HG03469 (cell line): ENCODE data around the gene FOSB.
A peak's percentile ranks its signal among the peaks of the same experiment; 100 is the strongest.

Source experiments
- ATAC-seq: cut with Tn5 transposase; IDR thresholded peaks from one replicate; pipeline ENCODE4 v1.9.1; 2021; ENCODE audit warnings: mild to moderate bottlenecking, moderate library complexity, moderate number of reproducible peaks; ENCODE audit not compliant: unreplicated experiment

Gene FOSB

DNA sequence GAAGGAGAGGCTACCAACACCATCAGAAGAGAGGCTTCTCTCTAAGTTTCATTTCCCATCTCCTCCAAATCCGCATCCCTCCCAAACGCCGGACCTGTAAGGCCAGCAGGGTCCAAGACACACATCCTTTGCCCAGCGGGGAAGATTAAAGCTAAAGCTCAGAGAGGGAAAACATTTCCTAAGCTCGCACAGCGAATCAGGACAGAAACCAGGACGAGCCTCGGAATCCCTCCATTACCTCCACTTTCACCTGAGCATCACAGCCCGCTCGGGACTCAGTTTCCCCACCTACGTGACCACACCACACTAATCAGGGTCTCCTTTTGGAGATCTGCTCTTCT, 711 bp upstream of the FOSB start:
- no peak for ATAC-seq

DNA sequence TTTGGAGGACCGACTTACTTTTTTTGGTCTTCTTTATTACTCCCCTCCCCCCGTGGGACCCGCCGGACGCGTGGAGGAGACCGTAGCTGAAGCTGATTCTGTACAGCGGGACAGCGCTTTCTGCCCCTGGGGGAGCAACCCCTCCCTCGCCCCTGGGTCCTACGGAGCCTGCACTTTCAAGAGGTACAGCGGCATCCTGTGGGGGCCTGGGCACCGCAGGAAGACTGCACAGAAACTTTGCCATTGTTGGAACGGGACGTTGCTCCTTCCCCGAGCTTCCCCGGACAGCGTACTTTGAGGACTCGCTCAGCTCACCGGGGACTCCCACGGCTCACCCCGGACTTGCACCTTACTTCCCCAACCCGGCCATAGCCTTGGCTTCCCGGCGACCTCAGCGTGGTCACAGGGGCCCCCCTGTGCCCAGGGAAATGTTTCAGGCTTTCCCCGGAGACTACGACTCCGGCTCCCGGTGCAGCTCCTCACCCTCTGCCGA, 409 bp downstream of the FOSB start:
- ATAC-seq, result no peak

DNA sequence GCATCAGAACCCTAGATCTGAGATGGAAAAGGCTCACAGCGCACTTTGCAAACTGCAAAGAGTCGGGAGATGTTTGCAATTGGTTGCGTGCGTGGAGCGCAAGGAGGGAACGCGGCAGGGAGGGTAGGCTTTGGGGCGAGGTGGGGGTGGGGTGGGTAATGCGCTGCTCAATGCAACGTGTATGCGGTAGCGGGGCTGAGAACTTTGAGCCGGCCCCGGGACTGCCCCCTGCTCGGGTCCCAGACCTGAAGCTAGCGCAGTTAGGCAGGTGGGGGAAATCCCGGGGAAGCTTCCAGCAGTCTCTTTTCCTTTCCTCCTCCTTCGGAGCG, 971 bp downstream of the FOSB start:
- ATAC-seq, result no peak

DNA sequence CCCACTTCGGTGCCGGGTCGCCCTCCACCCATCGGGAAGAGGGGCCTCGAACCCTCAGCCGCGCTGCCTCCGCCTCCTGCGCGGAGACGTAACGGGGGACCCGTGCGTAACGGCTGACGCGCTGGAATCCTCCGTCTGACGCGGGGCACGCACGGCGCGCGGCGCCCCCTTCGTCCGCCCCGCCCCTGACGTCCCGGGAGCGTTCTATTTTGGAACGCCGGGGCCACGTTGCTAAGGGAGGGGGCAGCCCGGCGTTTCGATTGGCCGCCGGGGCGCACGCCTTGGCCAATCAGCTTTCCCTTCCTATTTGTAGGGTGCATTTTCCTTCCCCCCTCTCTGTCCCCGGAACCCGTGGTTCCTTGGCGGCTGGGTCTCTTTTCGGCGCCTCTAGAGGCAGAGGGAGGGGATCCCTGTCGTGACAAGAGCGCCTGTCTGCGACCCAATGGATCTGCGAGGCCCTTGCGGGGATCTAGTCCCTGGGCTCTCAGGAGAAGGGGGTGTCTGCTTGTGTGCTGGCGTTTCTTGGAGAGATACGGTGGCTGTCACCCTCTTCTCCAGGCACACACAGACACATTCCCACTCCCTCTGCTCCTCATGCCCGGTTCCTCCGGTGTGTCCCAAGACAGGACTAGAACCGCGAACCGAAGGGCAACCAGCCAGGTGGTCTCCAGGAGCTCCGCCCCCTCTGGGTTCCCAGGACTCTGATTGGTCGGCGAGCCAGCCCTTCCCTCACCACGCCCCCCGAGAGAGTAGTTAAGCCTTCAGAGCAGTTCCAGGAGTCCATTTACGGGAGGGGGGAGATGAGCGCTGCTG, 1.5 kb downstream of the FOSB start:
- ATAC-seq, result peak; percentile 35

DNA sequence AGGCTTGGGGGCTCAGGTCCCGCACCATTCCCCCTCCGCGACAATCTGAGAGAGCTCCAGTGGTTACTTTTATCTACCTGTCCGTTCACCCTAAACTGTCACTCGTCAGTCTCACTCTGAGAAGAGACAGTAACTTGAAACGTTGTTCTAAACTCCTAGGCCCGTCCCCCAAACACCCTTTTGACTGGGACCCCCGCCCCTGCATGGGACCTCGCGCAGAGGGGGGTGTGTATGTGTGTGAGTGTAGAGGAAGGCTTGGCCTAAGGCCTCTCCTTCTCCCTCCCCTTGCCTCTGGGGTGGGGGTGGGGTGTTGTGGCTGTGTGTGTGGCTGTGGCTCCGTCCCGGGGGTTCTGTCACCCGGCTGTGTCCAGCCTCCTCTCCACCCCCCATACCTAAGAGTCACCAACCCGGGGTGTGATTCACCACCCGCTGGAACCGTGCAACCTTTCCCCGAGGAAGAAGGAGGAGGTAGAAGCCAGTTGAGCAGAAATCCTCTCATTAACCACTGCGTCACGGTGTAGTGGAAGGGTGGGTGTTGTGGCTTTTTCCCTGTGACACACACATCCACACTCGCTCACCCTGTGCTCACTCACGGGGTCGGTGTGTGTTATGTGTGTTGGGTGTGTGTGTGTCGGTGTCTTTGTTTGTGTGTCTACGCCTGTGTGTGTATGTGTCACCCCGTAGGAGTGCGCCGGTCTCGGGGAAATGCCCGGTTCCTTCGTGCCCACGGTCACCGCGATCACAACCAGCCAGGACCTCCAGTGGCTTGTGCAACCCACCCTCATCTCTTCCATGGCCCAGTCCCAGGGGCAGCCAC, 2.4 kb downstream of the FOSB start:
- ATAC-seq, result no peak

DNA sequence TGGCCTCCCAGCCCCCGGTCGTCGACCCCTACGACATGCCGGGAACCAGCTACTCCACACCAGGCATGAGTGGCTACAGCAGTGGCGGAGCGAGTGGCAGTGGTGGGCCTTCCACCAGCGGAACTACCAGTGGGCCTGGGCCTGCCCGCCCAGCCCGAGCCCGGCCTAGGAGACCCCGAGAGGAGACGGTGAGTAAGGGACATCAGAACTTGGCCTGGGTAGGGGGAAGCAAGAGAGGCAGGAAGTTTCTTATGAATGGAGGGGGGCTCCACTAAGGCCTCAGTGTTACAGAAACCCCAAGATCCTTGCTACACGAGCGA, 2.9 kb downstream of the FOSB start:
- ATAC-seq, result no peak

DNA sequence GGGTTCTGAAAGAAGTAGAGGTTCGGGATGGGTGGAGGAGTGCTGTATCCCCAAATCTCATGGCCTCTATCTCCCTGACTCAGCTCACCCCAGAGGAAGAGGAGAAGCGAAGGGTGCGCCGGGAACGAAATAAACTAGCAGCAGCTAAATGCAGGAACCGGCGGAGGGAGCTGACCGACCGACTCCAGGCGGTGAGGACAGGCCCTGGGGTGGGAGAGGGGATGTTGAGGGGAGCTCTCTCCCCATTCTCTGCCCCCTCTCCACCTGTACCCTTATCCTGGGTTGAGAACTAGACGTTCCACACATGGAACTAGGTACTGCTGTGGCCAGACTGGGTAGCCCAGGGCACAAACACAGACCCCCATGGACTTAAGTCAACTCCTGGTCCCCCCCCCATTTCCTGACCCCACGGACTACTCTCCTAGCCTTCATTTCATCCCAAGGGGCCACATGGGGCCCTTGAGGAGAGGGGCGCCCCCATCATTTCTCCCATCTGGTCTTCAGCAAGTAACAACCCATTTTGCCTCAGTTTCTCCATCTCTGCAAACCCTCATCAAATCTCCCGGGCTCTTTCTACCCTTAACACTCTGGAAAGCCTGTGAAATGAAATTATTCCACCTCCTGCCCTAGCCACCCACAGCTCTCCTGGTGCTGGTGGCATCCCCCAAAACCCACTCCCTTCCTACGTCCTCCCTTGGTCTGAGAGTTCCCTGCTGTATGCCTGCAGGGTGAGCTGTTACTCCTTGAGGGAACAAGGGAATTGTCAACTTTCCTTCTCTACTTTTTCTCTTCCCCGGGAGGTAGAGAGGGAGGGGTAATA, 3.5 kb downstream of the FOSB start:
- ATAC-seq, result no peak

DNA sequence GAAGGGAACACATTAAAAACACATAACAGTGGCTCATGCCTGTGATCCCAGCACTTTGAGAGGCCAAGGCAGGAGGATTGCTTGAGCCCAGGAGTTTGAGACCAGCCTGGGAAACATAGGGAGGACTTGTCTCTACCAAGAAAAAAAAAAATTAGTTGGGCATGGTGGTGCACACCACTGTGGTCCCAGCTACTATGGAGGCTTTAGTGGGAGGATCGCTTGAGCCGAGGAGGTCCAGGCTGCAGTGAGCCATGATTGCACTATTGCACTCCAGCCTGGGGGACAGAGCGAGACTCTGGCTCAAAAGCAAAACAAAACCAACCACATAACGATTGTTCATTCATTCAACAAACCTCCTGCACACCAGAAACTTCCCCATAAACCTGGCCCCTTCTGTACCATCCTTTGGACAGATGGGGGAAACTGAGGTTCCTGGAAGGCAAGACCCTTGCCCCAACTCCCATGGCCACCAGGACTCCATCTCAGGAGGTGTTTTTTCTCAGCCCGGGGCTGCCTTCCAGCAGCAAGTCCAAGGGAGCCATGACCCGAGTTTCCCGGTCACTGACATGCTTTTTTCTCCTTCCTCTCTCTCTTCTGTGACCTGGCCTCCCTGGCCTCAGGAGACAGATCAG, 4.3 kb downstream of the FOSB start:
- no peak for ATAC-seq

DNA sequence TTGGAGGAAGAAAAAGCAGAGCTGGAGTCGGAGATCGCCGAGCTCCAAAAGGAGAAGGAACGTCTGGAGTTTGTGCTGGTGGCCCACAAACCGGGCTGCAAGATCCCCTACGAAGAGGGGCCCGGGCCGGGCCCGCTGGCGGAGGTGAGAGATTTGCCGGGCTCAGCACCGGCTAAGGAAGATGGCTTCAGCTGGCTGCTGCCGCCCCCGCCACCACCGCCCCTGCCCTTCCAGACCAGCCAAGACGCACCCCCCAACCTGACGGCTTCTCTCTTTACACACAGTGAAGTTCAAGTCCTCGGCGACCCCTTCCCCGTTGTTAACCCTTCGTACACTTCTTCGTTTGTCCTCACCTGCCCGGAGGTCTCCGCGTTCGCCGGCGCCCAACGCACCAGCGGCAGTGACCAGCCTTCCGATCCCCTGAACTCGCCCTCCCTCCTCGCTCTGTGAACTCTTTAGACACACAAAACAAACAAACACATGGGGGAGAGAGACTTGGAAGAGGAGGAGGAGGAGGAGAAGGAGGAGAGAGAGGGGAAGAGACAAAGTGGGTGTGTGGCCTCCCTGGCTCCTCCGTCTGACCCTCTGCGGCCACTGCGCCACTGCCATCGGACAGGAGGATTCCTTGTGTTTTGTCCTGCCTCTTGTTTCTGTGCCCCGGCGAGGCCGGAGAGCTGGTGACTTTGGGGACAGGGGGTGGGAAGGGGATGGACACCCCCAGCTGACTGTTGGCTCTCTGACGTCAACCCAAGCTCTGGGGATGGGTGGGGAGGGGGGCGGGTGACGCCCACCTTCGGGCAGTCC, 5.0 kb downstream of the FOSB start:
- no peak for ATAC-seq

DNA sequence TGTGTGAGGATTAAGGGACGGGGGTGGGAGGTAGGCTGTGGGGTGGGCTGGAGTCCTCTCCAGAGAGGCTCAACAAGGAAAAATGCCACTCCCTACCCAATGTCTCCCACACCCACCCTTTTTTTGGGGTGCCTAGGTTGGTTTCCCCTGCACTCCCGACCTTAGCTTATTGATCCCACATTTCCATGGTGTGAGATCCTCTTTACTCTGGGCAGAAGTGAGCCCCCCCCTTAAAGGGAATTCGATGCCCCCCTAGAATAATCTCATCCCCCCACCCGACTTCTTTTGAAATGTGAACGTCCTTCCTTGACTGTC, 5.5 kb downstream of the FOSB start:
- no peak for ATAC-seq

DNA sequence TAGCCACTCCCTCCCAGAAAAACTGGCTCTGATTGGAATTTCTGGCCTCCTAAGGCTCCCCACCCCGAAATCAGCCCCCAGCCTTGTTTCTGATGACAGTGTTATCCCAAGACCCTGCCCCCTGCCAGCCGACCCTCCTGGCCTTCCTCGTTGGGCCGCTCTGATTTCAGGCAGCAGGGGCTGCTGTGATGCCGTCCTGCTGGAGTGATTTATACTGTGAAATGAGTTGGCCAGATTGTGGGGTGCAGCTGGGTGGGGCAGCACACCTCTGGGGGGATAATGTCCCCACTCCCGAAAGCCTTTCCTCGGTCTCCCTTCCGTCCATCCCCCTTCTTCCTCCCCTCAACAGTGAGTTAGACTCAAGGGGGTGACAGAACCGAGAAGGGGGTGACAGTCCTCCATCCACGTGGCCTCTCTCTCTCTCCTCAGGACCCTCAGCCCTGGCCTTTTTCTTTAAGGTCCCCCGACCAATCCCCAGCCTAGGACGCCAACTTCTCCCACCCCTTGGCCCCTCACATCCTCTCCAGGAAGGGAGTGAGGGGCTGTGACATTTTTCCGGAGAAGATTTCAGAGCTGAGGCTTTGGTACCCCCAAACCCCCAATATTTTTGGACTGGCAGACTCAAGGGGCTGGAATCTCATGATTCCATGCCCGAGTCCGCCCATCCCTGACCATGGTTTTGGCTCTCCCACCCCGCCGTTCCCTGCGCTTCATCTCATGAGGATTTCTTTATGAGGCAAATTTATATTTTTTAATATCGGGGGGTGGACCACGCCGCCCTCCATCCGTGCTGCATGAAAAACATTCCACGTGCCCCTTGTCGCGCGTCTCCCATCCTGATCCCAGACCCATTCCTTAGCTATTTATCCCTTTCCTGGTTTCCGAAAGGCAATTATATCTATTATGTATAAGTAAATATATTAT, 6.1 kb downstream of the FOSB start:
- no peak for ATAC-seq

DNA sequence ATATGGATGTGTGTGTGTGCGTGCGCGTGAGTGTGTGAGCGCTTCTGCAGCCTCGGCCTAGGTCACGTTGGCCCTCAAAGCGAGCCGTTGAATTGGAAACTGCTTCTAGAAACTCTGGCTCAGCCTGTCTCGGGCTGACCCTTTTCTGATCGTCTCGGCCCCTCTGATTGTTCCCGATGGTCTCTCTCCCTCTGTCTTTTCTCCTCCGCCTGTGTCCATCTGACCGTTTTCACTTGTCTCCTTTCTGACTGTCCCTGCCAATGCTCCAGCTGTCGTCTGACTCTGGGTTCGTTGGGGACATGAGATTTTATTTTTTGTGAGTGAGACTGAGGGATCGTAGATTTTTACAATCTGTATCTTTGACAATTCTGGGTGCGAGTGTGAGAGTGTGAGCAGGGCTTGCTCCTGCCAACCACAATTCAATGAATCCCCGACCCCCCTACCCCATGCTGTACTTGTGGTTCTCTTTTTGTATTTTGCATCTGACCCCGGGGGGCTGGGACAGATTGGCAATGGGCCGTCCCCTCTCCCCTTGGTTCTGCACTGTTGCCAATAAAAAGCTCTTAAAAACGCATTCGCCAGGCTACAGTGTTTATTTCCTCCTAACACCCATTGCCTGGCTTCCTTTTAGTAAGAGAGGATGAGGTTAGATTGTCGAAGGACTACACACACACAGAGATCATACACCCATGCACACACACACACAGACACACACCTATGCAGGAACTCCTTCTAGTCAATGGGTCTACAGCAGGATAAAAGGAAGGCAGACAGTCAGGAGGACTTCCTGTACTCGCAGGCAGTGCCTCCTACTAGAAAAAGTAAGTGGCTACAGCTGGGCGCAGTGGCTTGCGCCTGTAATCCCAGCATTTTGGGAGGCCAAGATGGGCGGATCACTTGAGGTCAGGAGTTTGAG, 7.1 kb downstream of the FOSB start:
- no peak for ATAC-seq

DNA sequence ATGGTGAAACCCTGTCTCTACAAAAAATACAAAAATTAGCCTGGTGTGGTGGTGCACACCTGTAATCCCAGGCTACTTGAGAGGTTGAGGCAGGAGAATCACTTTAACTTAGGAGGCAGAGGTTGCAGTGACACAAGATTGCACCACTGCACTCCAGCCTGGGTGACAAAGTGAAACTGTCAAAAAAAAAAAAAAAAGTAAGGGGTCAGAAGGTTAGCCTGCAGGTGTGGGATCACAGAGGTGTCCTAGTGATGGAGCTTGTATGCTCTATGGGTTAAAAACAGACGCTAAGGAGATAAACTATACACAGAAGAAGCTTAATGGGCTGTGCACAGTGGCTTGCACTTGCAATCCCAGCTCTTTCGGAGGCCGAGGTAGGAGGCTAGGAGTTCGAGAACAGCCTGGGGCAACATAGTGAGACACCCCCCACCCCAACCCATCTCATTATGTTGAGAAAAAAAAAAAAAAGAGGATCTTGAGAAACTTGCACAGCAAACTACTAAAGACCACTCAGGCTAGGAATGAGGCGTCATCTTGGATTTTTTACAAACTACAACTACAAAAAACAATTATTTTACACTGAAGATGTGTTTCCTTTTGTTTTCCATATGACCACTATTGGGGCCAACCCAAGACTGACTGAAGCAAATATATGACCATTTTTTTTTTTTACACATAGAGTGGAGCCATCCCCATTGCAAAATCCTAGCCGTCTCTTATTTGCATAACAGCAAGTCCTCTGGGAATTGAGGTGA, 7.9 kb downstream of the FOSB start:
- ATAC-seq, result no peak

DNA sequence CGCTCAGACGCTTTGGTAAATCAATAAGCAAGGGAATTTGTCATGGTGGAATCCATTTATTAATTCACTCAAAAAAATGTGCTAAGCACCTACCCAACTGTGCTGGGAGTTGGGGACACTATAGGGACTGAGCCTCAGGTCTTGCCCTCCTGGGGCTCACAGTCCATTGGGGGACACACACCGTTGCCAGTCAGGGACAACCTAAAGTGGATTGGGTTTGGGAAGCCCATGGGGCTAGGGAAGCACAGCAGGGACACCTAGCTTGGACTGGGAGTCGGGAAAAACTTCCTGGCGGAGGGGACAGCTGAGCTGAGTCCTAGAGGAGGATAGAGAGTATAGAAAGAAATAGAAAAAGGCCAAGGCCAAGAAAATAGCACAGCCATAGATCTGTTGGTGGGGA, 8.5 kb downstream of the FOSB start:
- no peak for ATAC-seq

DNA sequence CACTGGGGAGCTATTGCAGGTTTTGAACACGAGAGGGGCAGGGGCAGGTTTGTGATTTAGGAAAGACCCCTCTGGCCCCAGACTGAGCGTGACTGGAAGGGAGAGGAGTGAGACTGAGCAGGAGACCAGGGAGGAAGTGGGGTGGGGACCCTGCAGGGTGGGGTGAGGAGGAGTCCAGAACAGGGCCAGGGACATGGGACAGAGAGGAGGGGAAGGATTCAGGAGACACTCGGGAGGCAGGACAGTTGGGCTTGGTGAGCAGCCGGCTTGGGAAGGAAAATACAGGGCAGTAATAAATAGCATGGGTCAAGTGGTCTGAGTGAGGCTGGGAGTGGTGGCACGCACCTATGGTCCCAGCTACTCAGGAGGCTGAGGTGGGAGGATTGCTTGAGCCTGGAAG, 9.4 kb downstream of the FOSB start:
- ATAC-seq, result no peak

DNA sequence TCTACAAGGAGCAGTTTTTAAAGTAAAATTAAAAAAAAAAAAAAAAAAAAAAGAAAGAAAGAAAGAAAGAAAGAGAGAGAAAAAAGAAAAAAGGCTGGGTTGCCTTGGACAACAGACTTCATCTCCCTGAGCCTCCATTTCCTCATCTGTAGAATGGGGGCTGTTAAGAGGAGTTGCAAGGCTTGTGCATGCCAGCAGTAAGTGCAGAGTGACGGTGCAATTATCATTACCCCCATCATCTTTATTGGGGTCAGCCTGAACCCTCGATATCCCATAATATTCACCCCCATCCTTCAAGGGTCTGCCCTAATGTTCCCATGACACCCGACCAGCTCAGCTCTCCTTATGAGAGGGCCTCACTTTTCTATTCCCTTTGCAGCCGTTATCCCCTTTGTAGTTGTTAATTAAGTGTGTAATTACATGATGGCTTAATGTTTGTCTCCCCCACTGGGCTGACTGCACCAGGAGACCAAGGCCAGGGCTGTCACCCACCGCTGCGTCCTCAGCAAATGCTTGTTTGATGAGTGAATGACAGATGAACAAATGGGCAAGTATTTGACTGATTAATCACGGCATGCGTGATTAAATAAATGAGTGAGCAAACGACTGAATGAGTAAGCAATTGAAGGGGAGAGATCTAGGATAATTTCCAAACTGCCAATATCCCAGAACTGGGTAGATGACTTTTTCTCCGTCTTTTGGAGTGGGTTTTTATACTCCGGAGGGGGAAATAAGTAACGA, 10.1 kb downstream of the FOSB start:
- no peak for ATAC-seq
